Neural progenitor cell (in vitro differentiated cells): ENCODE data around the gene POLR2H. TPM values are rescaled to one million over a fixed set of nuclear protein-coding genes. Genes with fewer than 3 reads are reported as not detected.

Experiments used
- DNase-seq: peaks from one replicate; pipeline ENCODE4 v3.0.0-alpha.2; 2016; ENCODE audit warnings: low spot score
- H2AFZ ChIP-seq: fragments of 200-600 bp; sonication (generic); replicated peaks from 2 replicates; pipeline ENCODE4 v1.6.1; 2016; ENCODE audit warnings: antibody characterized with exemption
- H3F3A ChIP-seq: fragments of 200-600 bp; sonication (generic); 2 replicates; pipeline ENCODE4 v1.6.1; 2016; ENCODE audit warnings: antibody characterized with exemption, low read depth
- H3K27ac ChIP-seq: fragments of 200-600 bp; sonication (generic); 2 replicates; pipeline ENCODE4 v1.5.1; 2016; ENCODE audit warnings: mild to moderate bottlenecking
- H3K27me3 ChIP-seq: fragments of 200-600 bp; sonication (generic); 2 replicates; pipeline ENCODE4 v1.6.1; 2016; ENCODE audit warnings: mild to moderate bottlenecking, moderate library complexity
- H3K36me3 ChIP-seq: fragments of 200-600 bp; sonication (generic); 2 replicates; pipeline ENCODE4 v1.5.1; 2016
- H3K4me1 ChIP-seq: fragments of 200-600 bp; sonication (generic); 2 replicates; pipeline ENCODE4 v1.6.1; 2016; ENCODE audit warnings: mixed run types
- H3K4me2 ChIP-seq: fragments of 200-600 bp; sonication (generic); 2 replicates; pipeline ENCODE4 v1.6.1; 2016
- H3K4me3 ChIP-seq: fragments of 200-600 bp; sonication (generic); 2 replicates; pipeline ENCODE4 v1.5.1; 2016
- H3K79me2 ChIP-seq: fragments of 200-600 bp; sonication (generic); 2 replicates; pipeline ENCODE4 v1.6.1; 2016; ENCODE audit warnings: low read depth
- H3K9ac ChIP-seq: fragments of 200-600 bp; sonication (generic); 2 replicates; pipeline ENCODE4 v1.6.1; 2016
- H3K9me3 ChIP-seq: fragments of 200-600 bp; sonication (generic); 2 replicates; pipeline ENCODE4 v1.5.1; 2016; ENCODE audit warnings: low read depth
- H4K20me1 ChIP-seq: fragments of 200-600 bp; sonication (generic); 2 replicates; pipeline ENCODE4 v1.6.1; 2016; ENCODE audit warnings: low read depth
- H3K27ac Mint-ChIP-seq: 3 replicates; pipeline ENCODE4 v1.8.0; 2021; ENCODE audit warnings: mixed read lengths
- H3K27me3 Mint-ChIP-seq: 2 replicates; pipeline ENCODE4 v1.8.0; 2022; ENCODE audit warnings: low read depth, mild to moderate bottlenecking, inconsistent platforms, moderate library complexity, mixed read lengths; ENCODE audit not compliant: insufficient read depth
- H3K36me3 Mint-ChIP-seq: 3 replicates; pipeline ENCODE4 v1.8.0; 2021; ENCODE audit warnings: mixed read lengths
- H3K4me1 Mint-ChIP-seq: 3 replicates; pipeline ENCODE4 v1.8.0; 2021; ENCODE audit warnings: mixed read lengths
- H3K4me3 Mint-ChIP-seq: 3 replicates; pipeline ENCODE4 v1.8.0; 2021; ENCODE audit warnings: mild to moderate bottlenecking, moderate library complexity, mixed read lengths
- H3K9me3 Mint-ChIP-seq: 3 replicates; pipeline ENCODE4 v1.8.0; 2020; ENCODE audit warnings: mixed read lengths
- CTCF ChIP-seq: fragments of 200-600 bp; sonication (generic); IDR thresholded peaks from 2 replicates; pipeline ENCODE4 v1.5.1; 2017; ENCODE audit warnings: antibody characterized with exemption, mild to moderate bottlenecking
- EZH2 ChIP-seq: fragments of 200-600 bp; sonication (generic); IDR thresholded peaks from 2 replicates; pipeline ENCODE4 v1.6.1; 2017; ENCODE audit warnings: antibody characterized with exemption, mild to moderate bottlenecking, moderate library complexity
- EZH2phosphoT487 ChIP-seq: fragments of 200-600 bp; sonication (generic); IDR thresholded peaks from 2 replicates; pipeline ENCODE4 v1.6.1; 2017; ENCODE audit warnings: antibody characterized with exemption
- total RNA-seq: library from RNA; depleted of rRNA; stranded (reverse); fragments of >200 nt; gene quantifications from 2 replicates; pipeline ENCODE4 v1.2.3, GENCODE V29; 2015; ENCODE audit warnings: low replicate concordance

The POLR2H gene
- total RNA-seq, 1 donor from 2014 or later = 173 TPM

GRCh38 chr3:184317201-184317600 is 44.3 kb upstream of the POLR2H start:
- H3K9me3 Mint-ChIP-seq = no peaks in the 10 kb centered on the region
- peaks cover 33% of the 10 kb centered on the region for H3K36me3 Mint-ChIP-seq
- H3K27ac Mint-ChIP-seq = no peak overlapping the region
- no peak overlapping the region for H3K9ac ChIP-seq
- peaks cover 13% of the 10 kb centered on the region for H3K4me1 ChIP-seq
- H3K4me3 ChIP-seq = no peak overlapping the region
- H3F3A ChIP-seq = peaks cover 8% of the 10 kb centered on the region
- H3K36me3 ChIP-seq = no peaks in the 10 kb centered on the region
- H4K20me1 ChIP-seq = peaks cover 67% of the 10 kb centered on the region
- no peak overlapping the region for H2AFZ ChIP-seq
- no peaks in the 10 kb centered on the region for H3K9me3 ChIP-seq
- H3K4me2 ChIP-seq = peak overlapping the region; percentile 96
- H3K27me3 Mint-ChIP-seq = peaks cover 5% of the 10 kb centered on the region
- peaks cover 19% of the 10 kb centered on the region for H3K4me1 Mint-ChIP-seq
- TF ChIP-seq EZH2 (no peak), CTCF (no peak), EZH2phosphoT487 (no peak)
- DNase-seq = no peak
- H3K4me3 Mint-ChIP-seq = peak overlapping the region; percentile 32
- no peak overlapping the region for H3K27ac ChIP-seq
- H3K79me2 ChIP-seq = peaks cover 67% of the 10 kb centered on the region
- H3K27me3 ChIP-seq = no peaks in the 10 kb centered on the region

- H3K79me2 ChIP-seq = peaks cover 60% of the 10 kb centered on the region
- no peak overlapping the region for H3K4me3 ChIP-seq
- no peak overlapping the region for H3K4me3 Mint-ChIP-seq
- H3K27ac ChIP-seq = no peak overlapping the region
- no peak overlapping the region for H3K27ac Mint-ChIP-seq
- no peaks in the 10 kb centered on the region for H3K27me3 ChIP-seq
- peaks cover 4% of the 10 kb centered on the region for H3K27me3 Mint-ChIP-seq
- no peak for DNase-seq
- H3K36me3 Mint-ChIP-seq = peaks cover 50% of the 10 kb centered on the region
- H3K4me2 ChIP-seq = no peak overlapping the region
- no peak for TF ChIP-seq EZH2phosphoT487
- no peak for TF ChIP-seq EZH2
- TF ChIP-seq CTCF = no peak
- no peaks in the 10 kb centered on the region for H3K36me3 ChIP-seq
- no peaks in the 10 kb centered on the region for H3K9me3 ChIP-seq
- no peak overlapping the region for H2AFZ ChIP-seq
- H3K4me1 Mint-ChIP-seq = peaks cover 19% of the 10 kb centered on the region
- no peak overlapping the region for H3K9ac ChIP-seq
- H4K20me1 ChIP-seq = peaks cover 72% of the 10 kb centered on the region
- no peaks in the 10 kb centered on the region for H3K9me3 Mint-ChIP-seq
- H3K4me1 ChIP-seq = peaks cover 13% of the 10 kb centered on the region
- no peaks in the 10 kb centered on the region for H3F3A ChIP-seq
Observed at GRCh38 chr3:184320104-184320445, 41.4 kb upstream of the POLR2H start.

GRCh38 chr3:184321666-184322065 is 39.8 kb upstream of the POLR2H start:
- Mint-ChIP-seq H3K27ac (no peak overlapping the region), H3K9me3 (no peaks in the 10 kb centered on the region), H3K4me3 (no peak overlapping the region), H3K36me3 (peaks cover 58% of the 10 kb centered on the region), H3K27me3 (peaks cover 4% of the 10 kb centered on the region), H3K4me1 (peaks cover 11% of the 10 kb centered on the region)
- DNase-seq = no peak
- Histone ChIP-seq H3K4me2 (no peak overlapping the region), H3K27me3 (no peaks in the 10 kb centered on the region), H3K36me3 (no peaks in the 10 kb centered on the region), H4K20me1 (peaks cover 62% of the 10 kb centered on the region), H3F3A (no peaks in the 10 kb centered on the region), H3K9ac (no peak overlapping the region), H3K4me1 (peaks cover 2% of the 10 kb centered on the region), H3K4me3 (no peak overlapping the region), H3K79me2 (peaks cover 44% of the 10 kb centered on the region), H2AFZ (no peak overlapping the region), H3K9me3 (no peaks in the 10 kb centered on the region), H3K27ac (no peak overlapping the region)
- no peak for TF ChIP-seq EZH2phosphoT487
- TF ChIP-seq EZH2 = no peak

GRCh38 chr3:184322731-184323487 is 38.6 kb upstream of the POLR2H start:
- no peak overlapping the region for H3K27ac Mint-ChIP-seq

More at GRCh38 chr3:184322731-184323487, 38.6 kb upstream of the POLR2H start:
- H3K4me1 Mint-ChIP-seq = peaks cover under 1% of the 10 kb centered on the region
- peaks cover 56% of the 10 kb centered on the region for H3K36me3 Mint-ChIP-seq
- Histone ChIP-seq H3K36me3 (no peaks in the 10 kb centered on the region), H2AFZ (no peak overlapping the region), H3K9ac (no peak overlapping the region), H3K4me1 (no peaks in the 10 kb centered on the region), H3K27ac (no peak overlapping the region), H3K27me3 (no peaks in the 10 kb centered on the region), H3F3A (no peaks in the 10 kb centered on the region), H3K4me2 (no peak overlapping the region), H3K9me3 (no peaks in the 10 kb centered on the region), H3K4me3 (no peak overlapping the region), H3K79me2 (peaks cover 31% of the 10 kb centered on the region), H4K20me1 (peaks cover 50% of the 10 kb centered on the region)
- peaks cover 4% of the 10 kb centered on the region for H3K27me3 Mint-ChIP-seq
- no peaks in the 10 kb centered on the region for H3K9me3 Mint-ChIP-seq
- H3K4me3 Mint-ChIP-seq = no peak overlapping the region
- no peak for TF ChIP-seq EZH2phosphoT487
- no peak for TF ChIP-seq CTCF
- no peak for TF ChIP-seq EZH2
- DNase-seq = no peak
